PC-3 (cell line): ENCODE data around the gene STARD6. TPM values are rescaled to one million over a fixed set of nuclear protein-coding genes. Genes with fewer than 3 reads are reported as not detected.

Source experiments
- ATAC-seq: fragments of 200-7000 bp; cut with Tn5 transposase; 2 replicates; pipeline ENCODE4 v1.9.1; 2020; ENCODE audit warnings: mild to moderate bottlenecking, moderate library complexity
- BruUV-seq: library from RNA; stranded (reverse); fragments of 400-500 nt; replicated peaks from 2 replicates; lab custom pipeline; 2021; lab: Mats Ljungman, UMichigan
- CTCF ChIA-PET: fragments of 300-600 bp; sonication (Branson Sonifier 250); formaldehyde crosslinking; loops from one replicate; lab custom pipeline; 2022; ENCODE audit warnings: antibody characterized with exemption; lab: Charles Lee
- POLR2A ChIA-PET: fragments of 300-600 bp; sonication (Branson Sonifier 250); formaldehyde crosslinking; loops from one replicate; lab custom pipeline; 2022; ENCODE audit warnings: antibody characterized with exemption; ENCODE audit not compliant: unreplicated experiment; lab: Charles Lee
- DNase-seq: peaks from one replicate; pipeline ENCODE4 v3.0.0-alpha.2; 2015
- H2AFZ ChIP-seq: fragments of 300-600 bp; sonication (generic); 2 replicates; pipeline ENCODE4 v1.6.0; 2016; ENCODE audit warnings: antibody characterized with exemption, low read length
- H3F3A ChIP-seq: fragments of 300-600 bp; sonication (generic); one replicate; pipeline ENCODE4 v1.6.0; 2017; ENCODE audit warnings: antibody characterized with exemption, low read length, control low read depth, mild to moderate bottlenecking; ENCODE audit not compliant: unreplicated experiment
- H3K27ac ChIP-seq: fragments of 300-600 bp; sonication (generic); 2 replicates; pipeline ENCODE4 v1.5.1; 2016; ENCODE audit warnings: mild to moderate bottlenecking, low read length
- H3K27me3 ChIP-seq: fragments of 300-600 bp; sonication (generic); 2 replicates; pipeline ENCODE4 v1.6.1; 2016; ENCODE audit warnings: low read length, mixed read lengths
- H3K36me3 ChIP-seq: fragments of 300-600 bp; sonication (generic); 2 replicates; pipeline ENCODE4 v1.6.1; 2016; ENCODE audit warnings: low read depth, mixed run types, low read length, mixed read lengths
- H3K4me1 ChIP-seq: fragments of 300-600 bp; sonication (generic); 2 replicates; pipeline ENCODE4 v1.5.1; 2016; ENCODE audit warnings: low read length; ENCODE audit not compliant: insufficient read depth
- H3K4me2 ChIP-seq: fragments of 300-600 bp; sonication (generic); 2 replicates; pipeline ENCODE4 v1.6.0; 2016; ENCODE audit warnings: low read length
- H3K4me3 ChIP-seq: fragments of 300-600 bp; sonication (generic); 2 replicates; pipeline ENCODE4 v1.5.1; 2016; ENCODE audit warnings: mild to moderate bottlenecking, low read length, mixed read lengths
- H3K79me2 ChIP-seq: fragments of 300-600 bp; sonication (generic); 2 replicates; pipeline ENCODE4 v1.6.1; 2017; ENCODE audit warnings: low read length, mixed read lengths
- H3K9ac ChIP-seq: fragments of 300-600 bp; sonication (generic); 2 replicates; pipeline ENCODE4 v1.6.0; 2016; ENCODE audit warnings: mild to moderate bottlenecking, low read length
- H3K9me2 ChIP-seq: fragments of 300-600 bp; sonication (generic); replicated peaks from 2 replicates; pipeline ENCODE4 v1.6.1; 2016; ENCODE audit warnings: mixed run types, low read length, mixed read lengths
- H3K9me3 ChIP-seq: fragments of 300-600 bp; sonication (generic); 2 replicates; pipeline ENCODE4 v1.6.1; 2016; ENCODE audit warnings: low read length, mixed read lengths
- H4K20me1 ChIP-seq: fragments of 300-600 bp; sonication (generic); 2 replicates; pipeline ENCODE4 v1.6.1; 2016; ENCODE audit warnings: low read length, mixed read lengths
- CTCF ChIP-seq: fragments of 300-600 bp; sonication (generic); conservative IDR thresholded peaks from 2 replicates; pipeline ENCODE4 v1.5.1; 2017; ENCODE audit warnings: antibody characterized with exemption, low read depth, mild to moderate bottlenecking, low read length
- EZH2 ChIP-seq: fragments of 300-600 bp; sonication (generic); IDR thresholded peaks from one replicate; pipeline ENCODE4 v1.6.1; 2017; ENCODE audit warnings: antibody characterized with exemption, mild to moderate bottlenecking, low read length; ENCODE audit not compliant: unreplicated experiment
- EZH2phosphoT487 ChIP-seq: fragments of 300-600 bp; sonication (generic); IDR thresholded peaks from 2 replicates; pipeline ENCODE4 v1.6.1; 2018; ENCODE audit warnings: mild to moderate bottlenecking, antibody characterized with exemption, low read length, borderline replicate concordance
- intact Hi-C: fragments of 100-400 bp; cut with micrococcal nuclease; formaldehyde crosslinking; loops from 2 replicates; pipeline ENCODE4 v1.9.0; 2023
- total RNA-seq: library from RNA; depleted of rRNA; stranded (reverse); fragments of >200 nt; gene quantifications from 2 replicates; pipeline ENCODE4 v1.2.3, GENCODE V29; 2014

The STARD6 gene
- total RNA-seq, 1 experiment from 2014 or later = not detected

GRCh38 chr18:54386043-54386442, 28.4 kb upstream of the STARD6 start:
- BruUV-seq = no TSS peak
- intact Hi-C loops = no loop called here
- POLR2A ChIA-PET = no interaction called here

GRCh38 chr18:54382733-54383252, 25.1 kb upstream of the STARD6 start:
- no peaks in the 10 kb centered on the region for H3K27me3 ChIP-seq
- BruUV-seq = no TSS peak
- H4K20me1 ChIP-seq = no peaks in the 10 kb centered on the region
- no peaks in the 10 kb centered on the region for H3F3A ChIP-seq
- no peak overlapping the region for H3K4me2 ChIP-seq
- ChIA-PET POLR2A (no interaction called here), CTCF (no interaction called here)
- no peaks in the 10 kb centered on the region for H3K36me3 ChIP-seq
- no peak overlapping the region for H3K9ac ChIP-seq
- no peak overlapping the region for H2AFZ ChIP-seq
- no peak for DNase-seq
- H3K9me3 ChIP-seq = no peaks in the 10 kb centered on the region
- H3K4me3 ChIP-seq = no peak overlapping the region
- H3K27ac ChIP-seq = no peak overlapping the region
- no peak for ATAC-seq
- no peaks in the 10 kb centered on the region for H3K79me2 ChIP-seq
- no peaks in the 10 kb centered on the region for H3K9me2 ChIP-seq
- TF ChIP-seq EZH2 (no peak), CTCF (no peak), EZH2phosphoT487 (no peak)
- H3K4me1 ChIP-seq = peaks cover 7% of the 10 kb centered on the region
- intact Hi-C loops = no loop called here

More at GRCh38 chr18:54386043-54386442, 28.4 kb upstream of the STARD6 start:
- H3K4me2 ChIP-seq = no peak overlapping the region
- H3K9me2 ChIP-seq = no peaks in the 10 kb centered on the region
- ATAC-seq (no peak), DNase-seq (no peak)
- TF ChIP-seq EZH2 (no peak), CTCF (no peak), EZH2phosphoT487 (no peak)
- no peaks in the 10 kb centered on the region for H4K20me1 ChIP-seq
- H3K4me3 ChIP-seq = no peak overlapping the region
- no peaks in the 10 kb centered on the region for H3K79me2 ChIP-seq
- peaks cover 30% of the 10 kb centered on the region for H3K4me1 ChIP-seq
- H3K9me3 ChIP-seq = no peaks in the 10 kb centered on the region
- no peak overlapping the region for H2AFZ ChIP-seq
- no peaks in the 10 kb centered on the region for H3K36me3 ChIP-seq
- no peaks in the 10 kb centered on the region for H3K27me3 ChIP-seq
- H3K27ac ChIP-seq = no peak overlapping the region
- H3F3A ChIP-seq = no peaks in the 10 kb centered on the region
- no peak overlapping the region for H3K9ac ChIP-seq
- CTCF ChIA-PET = no interaction called here

- Histone ChIP-seq H3K9me3 (no peaks in the 10 kb centered on the region), H3K4me1 (peaks cover under 1% of the 10 kb centered on the region; the same call in 1 of the 2 replicates), H3K4me2 (no peak overlapping the region), H3K9me2 (no peaks in the 10 kb centered on the region), H3K27me3 (no peaks in the 10 kb centered on the region), H4K20me1 (no peaks in the 10 kb centered on the region), H3F3A (no peaks in the 10 kb centered on the region), H3K79me2 (no peaks in the 10 kb centered on the region), H3K4me3 (no peak overlapping the region), H3K36me3 (no peaks in the 10 kb centered on the region), H3K27ac (no peak overlapping the region), H2AFZ (no peak overlapping the region), H3K9ac (no peak overlapping the region)
- no peak for TF ChIP-seq EZH2
- no peak for TF ChIP-seq EZH2phosphoT487
- no peak for TF ChIP-seq CTCF
- DNase-seq = no peak
- ATAC-seq = no peak
- no TSS peak for BruUV-seq
- ChIA-PET POLR2A (no interaction called here), CTCF (no interaction called here)
- intact Hi-C loops = no loop called here
Observed at GRCh38 chr18:54382076-54382475, 24.4 kb upstream of the STARD6 start.
